Stimulated activated CD8-positive, alpha-beta memory T cell treated with anti-CD3 and anti-CD28 coated beads, Interleukin-15, amount 100 ng/mL, for 24 hours (primary cell): Measurements from ENCODE around the gene TENT5C.

Experiments used
- DNase-seq: peaks from one replicate; pipeline ENCODE4 v3.0.0-alpha.2; 2020; ENCODE audit warnings: low read depth

The TENT5C gene

GRCh38 chr1:117573386-117574023, 32.3 kb upstream of the TENT5C start:
- DNase-seq = no peak

DNA sequence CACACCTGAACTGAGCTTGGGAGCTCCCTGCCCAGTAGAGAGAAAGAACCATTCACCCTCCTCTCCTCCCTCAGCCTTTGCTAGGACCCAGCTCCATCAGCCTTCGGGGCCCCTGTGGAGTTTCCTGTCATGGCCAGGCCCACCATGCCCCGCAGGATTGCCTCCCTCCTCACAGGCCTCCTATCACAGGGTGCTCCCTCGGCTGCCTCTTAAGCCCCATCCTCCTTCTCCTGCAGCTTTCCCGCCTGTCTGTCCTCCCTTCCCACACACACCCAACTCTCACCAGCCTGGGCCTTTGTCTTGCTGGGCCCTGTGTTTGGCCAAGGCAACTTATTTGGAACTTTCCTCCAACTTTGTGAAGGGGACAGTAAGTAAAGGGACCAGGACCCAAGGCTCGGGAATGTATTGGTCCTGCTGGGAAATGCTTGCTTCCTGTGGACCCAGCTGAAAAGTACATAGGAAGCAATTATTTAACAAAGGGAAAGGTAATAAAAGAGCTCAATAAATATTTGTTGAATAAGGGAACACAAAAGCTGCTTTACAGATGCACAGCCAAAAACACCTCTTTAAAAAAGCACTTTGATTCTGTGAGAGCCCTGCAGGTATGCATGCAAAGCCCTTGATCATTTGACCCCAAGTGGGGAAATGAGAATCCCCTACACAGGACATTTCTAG, 31.6 kb upstream of the TENT5C start:
- no peak for DNase-seq

DNA sequence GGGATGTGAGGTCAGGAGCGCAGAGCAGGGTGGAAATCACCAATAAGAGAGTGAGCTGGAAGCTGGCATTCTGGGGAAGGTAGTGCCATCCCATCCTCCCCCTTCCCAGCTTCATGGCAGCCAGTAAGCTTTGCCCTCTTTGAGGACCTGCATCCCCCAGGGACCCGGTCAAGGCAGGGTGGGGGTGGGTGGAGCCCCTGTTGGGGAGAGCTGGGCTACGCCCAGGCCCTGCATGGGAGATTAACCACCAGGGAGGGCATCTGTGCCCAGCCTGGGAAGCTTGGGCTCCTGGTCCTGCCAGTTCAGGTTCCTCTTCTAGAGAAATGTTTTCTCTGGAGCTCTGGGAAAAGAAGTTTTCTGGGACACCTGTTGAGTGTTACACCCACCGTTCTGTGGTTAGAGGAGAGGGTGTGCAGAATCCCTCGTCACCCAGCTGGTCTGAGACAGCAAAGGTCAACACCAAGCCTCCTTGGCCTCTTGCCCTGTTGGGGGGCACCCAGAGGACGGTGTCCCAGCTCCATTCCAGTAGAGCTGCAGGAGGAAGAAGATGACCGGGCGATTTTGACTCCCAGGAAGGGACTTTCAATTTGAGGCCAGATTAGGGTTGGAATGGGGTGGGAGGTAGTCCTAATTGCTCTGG, 30.1 kb upstream of the TENT5C start:
- no peak for DNase-seq

DNA sequence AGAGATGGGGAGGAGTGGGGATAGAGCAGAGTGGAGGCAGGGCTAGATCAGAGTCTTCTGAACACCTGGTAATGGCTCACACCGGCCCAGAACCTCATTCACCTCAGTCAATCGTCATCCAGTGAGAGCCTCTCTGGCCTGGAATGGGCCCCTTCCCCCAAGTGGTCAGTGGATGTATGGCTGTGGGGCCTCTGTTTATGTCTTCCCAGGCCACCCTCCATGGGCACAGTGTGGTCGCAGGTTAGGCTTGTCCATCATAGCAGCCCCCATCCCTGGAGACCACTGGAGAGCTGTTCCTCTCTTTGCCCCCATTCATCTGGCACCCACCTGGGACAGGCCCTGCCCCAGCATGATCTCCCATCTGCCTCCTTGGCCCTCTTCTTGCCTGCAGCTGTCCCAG, 29.6 kb upstream of the TENT5C start:
- no peak for DNase-seq

DNA sequence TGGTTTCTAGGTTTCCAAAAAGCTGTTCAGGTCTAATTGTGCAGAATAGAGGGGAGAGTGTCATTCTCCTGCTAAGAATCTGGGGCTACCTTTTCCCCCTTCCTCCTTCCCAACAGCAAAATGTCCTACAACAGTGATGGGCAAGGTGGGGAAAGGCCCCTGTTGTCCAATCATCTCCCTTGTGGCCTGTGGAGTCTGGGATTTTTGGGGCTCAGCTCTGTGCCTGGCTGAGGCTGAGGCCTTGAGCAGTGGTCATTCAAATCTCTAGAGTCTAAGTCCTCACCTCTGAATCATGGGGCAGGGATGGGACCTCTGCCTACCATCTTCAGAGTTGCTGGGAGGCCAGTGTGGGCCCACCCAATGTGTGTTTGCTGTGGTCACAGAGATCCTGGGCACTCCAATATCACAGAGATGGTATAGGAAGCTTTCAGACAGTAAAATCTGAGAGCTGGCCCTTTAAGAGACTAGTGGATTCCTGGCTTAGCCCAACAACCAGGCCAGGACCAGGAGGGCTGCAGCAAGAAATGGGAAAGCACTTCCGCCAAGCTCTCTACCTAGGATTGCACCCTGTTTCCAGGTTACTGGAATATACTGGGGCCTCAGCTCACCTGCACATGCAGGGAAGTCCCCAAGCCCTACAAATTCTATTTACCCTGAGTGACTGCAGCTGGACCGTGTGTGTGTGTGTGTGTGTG, 28.5 kb upstream of the TENT5C start:
- DNase-seq = no peak

DNA sequence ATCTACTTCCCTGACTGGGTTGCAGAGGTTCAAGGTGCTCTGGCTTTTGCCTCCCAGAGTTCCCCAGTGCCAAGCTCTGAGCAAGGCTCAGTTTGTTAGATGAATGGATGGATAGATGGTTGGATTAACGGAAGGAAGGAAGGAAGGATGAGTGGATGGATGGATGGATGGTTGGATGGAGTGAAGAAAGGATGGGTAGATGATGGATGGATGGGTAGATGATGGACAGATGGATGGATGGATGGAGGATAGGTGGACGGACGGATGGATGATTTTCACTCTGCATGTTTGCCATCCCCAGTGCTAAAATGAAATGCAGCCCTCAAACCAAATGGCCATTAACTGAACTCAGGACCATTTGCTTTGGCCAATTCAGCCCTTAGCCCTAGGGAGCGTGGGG, 27.4 kb upstream of the TENT5C start:
- DNase-seq = no peak

DNA sequence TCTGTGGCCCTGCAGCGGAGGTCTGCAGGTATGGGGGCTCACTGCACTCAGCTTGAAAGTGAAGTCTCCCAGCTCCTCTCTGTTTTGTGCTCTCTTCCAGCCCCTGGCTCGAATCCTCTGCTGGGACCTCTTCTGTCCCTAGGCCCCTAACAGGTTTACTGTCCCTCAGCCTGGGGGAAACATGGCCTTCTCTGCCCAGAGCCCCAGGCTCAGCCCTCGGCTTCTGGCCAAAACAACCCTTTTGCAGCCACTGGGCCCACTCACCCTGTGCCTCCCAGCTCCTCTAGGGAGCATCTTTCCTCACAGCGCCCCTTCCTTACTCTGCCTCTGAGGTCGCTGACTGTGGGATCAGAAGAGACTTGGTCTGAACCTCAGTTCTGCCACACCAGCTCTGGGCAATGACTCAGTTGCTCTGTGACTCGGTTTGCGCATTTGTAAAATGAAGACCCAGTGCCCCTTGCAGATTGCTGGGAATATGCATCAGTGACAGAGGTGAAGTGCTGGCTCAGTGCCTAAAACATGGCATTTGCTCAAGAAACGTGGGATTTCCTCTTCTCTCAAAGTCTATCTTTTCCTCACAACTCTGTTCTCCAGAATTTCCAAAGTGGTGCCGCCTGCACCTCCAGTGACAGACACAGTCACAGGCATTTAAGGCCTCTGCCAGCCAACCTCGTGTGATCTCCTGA, 26.5 kb upstream of the TENT5C start:
- DNase-seq = no peak

GRCh38 chr1:117580436-117580835, 25.4 kb upstream of the TENT5C start:
- DNase-seq = no peak

DNA sequence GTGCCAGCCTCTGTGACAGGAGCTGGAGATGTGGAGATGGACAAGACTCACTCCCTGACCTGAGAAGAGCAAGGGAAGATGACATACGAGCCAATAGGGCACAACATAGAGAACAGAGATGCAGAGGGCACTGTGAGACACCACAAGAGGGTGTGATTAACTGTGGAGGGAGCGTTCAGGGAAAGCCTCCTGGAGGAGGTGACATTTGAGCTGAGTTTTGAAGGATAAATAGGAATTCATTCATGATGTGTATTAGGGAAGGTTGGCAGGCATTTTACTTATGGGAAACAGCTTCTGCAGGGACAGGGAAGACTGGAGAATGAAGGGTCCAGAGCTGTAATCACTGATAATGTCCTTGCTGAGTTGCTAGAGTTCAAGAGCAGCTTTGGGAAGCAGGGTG, 25.0 kb upstream of the TENT5C start:
- DNase-seq = no peak

GRCh38 chr1:117581391-117581943, 24.4 kb upstream of the TENT5C start:
- no peak for DNase-seq

DNA sequence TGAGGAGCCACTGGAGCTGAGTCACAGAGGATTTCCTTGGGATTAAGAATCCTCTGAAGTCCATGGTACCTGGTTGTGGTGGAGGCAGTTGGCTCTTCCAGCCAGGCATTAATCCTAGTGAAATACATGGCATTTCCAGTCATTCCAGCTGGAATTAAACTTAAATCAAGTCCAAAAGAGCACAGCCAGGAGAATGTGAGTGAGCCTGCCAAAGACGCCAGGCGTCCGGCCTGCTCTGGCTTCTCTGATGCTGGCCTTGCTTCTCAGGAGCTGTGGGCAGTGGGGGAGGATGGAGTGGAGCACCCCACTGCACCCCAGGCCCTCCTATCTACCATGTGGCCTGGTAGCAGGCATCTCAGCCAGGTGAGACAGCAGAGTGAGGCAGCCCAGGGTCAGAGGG, 23.4 kb upstream of the TENT5C start:
- DNase-seq = no peak

GRCh38 chr1:117583247-117583646, 22.6 kb upstream of the TENT5C start:
- no peak for DNase-seq

DNA sequence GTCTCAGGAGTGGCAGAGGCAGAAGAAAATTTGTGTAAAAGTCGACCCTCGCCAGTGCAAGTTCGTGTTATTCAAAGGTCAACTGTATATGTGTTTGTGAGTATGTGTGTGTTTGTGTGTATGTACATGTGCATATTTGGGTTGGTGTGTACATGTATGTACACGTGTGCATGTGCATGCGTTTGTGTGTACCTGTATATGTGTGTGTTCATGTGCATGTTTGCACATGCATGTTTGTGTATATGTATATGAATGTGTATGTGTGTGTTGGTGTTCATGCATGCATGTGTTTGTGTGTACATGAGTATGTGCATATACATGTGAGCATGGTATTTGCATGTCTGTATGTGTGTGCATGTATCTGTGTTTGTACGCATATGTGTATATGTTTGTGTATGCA, 21.7 kb upstream of the TENT5C start:
- no peak for DNase-seq

DNA sequence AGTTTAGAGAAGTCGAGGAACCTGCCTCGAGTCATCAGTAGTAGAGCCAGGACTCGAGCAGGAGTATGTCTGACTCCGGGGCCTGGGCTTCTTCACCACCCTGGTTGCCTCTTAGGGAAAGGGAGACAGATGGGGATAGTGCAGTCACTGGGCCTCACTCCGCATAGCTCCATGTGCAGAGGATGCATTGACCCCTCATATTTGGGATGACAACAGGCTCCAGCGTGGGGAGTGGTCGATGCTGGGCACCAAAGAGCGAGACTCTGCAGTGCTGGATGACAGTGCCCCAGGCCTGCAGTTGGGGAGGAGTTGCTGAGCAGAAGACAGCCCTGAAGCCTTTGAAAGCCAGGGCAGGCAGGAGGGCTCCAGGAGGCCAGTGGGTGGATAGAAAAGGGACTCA, 20.8 kb upstream of the TENT5C start:
- no peak for DNase-seq

DNA sequence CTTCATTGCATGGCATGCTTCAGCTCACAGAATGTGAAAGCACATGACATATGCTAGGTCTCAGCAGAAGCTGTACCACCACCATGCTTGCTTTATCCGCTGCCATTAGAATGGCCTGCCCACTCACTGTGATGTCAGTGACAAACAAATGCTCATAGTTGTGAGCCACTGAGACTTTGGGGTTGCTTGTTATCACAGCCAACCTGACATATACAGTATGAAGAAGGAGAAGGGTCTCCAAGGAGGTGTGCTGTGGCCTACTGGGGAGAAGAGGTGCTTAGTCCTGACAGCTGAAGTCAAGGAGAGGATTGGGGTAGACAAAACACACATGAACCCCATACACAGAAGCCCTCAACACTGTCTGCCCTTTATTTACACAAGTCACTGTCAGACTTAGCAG, 19.5 kb upstream of the TENT5C start:
- DNase-seq = no peak

GRCh38 chr1:117586747-117587498, 18.9 kb upstream of the TENT5C start:
- DNase-seq = no peak

- DNase-seq = no peak
Measured at GRCh38 chr1:117587499-117588356, 18.1 kb upstream of the TENT5C start.

GRCh38 chr1:117589544-117589943, 16.3 kb upstream of the TENT5C start:
- DNase-seq = no peak

DNA sequence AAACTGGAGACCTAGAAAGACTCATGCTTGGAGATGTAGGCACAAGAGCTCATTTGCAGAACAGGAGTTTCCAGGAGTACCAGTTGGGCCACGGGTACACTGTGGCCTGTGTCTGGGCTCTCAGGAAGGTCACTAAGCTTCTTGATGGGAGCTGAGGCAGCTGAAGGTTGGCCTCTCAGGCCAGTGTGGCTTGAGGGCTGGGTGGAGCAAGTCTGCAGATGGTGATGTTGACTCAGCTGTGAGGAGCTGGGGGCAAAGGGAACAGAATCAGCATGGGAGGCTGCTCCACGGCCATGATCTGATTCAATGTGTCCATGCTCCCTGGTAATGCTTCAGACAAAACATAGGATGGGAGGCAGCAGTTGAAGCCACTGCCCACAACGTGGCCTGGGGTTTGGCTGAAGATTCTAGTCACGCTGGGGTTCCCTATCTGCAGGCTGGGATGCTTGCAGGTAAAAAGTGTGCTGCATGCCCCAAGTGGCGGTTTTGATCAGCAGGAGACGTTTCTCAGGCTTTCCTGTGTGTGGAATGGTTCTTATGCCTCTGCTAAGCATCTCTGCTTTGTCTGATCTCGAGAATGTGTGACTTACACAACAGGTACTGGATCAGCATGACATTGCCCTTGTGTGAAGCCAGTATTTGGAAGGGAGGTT, 15.4 kb upstream of the TENT5C start:
- no peak for DNase-seq

DNA sequence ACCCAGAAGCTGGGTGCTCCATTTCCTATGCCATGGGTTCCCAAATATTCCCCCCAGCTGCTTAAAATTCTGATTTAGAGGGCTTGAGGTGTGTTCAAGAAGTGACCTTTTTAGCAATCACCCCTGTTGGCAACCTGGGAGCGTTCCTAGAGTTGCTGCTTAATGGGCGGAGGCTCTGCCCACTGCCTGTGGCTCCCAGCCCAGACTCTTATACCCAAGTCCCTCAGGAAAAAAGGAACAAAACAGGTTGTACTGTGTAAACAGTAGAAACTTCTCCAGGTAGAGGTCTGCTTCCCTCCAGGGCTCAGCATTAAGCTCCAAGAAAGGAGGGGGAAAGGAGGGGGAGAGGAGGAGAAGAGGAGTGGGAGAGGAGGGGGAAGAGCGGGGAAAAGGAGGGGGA, 14.6 kb upstream of the TENT5C start:
- no peak for DNase-seq
